GM19025 (cell line): ENCODE results near the gene SLAMF8.

Source experiments
- ATAC-seq: cut with Tn5 transposase; IDR thresholded peaks from one replicate; pipeline ENCODE4 v1.9.1; 2021; ENCODE audit warnings: mild to moderate bottlenecking, low read depth, moderate library complexity; ENCODE audit not compliant: unreplicated experiment

Gene SLAMF8

GRCh38 chr1:159867664-159868026 is 41.0 kb downstream of the SLAMF8 start:
- no peak for ATAC-seq

- no peak for ATAC-seq
These were observed 42.1 kb downstream of the SLAMF8 start for GRCh38 chr1:159868766-159869165.

- ATAC-seq = no peak
These were observed 42.5 kb downstream of the SLAMF8 start for GRCh38 chr1:159869173-159869572.

- ATAC-seq = no peak
These were observed 42.9 kb downstream of the SLAMF8 start for GRCh38 chr1:159869607-159870006.

- no peak for ATAC-seq
These were observed 44.0 kb downstream of the SLAMF8 start for GRCh38 chr1:159870704-159871103.

- no peak for ATAC-seq
These were observed 46.2 kb downstream of the SLAMF8 start for GRCh38 chr1:159872891-159873290.

- no peak for ATAC-seq
These were observed 47.0 kb downstream of the SLAMF8 start for GRCh38 chr1:159873530-159874143.

DNA sequence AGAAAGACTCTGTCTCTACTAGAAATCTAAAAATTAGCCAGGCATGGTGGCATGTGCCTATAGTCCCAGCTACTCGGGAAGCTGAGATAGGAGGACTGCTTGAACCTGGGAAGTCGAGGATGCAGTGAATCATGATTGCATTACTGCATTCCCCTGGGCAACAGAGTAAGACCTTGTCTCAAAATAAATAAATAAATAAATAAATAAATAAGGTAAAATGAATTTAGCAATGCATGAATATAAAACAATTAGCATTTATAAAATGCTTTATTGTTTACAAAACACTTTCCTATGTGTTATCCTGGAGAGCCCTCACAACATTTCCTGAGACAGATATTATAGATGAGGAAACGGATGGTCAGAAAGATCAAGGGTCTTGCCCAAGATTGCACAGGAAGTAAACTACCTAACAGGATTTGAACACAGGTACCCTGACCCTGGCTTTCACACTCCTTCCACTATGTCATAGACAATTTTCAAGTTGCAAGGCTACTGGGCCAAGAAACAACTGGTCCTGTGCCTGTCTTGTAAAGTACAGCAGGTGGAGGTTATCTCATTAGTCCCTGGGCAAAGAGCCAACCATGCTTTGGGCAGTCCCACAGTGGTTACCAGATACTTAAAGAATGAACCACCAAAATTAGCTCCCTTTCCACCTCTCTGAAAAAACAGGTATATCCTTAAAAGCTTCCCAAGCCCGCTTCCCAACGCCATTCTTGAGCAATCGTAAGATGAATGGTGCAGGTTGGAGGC is 51.2 kb downstream of the SLAMF8 start:
- no peak for ATAC-seq

DNA sequence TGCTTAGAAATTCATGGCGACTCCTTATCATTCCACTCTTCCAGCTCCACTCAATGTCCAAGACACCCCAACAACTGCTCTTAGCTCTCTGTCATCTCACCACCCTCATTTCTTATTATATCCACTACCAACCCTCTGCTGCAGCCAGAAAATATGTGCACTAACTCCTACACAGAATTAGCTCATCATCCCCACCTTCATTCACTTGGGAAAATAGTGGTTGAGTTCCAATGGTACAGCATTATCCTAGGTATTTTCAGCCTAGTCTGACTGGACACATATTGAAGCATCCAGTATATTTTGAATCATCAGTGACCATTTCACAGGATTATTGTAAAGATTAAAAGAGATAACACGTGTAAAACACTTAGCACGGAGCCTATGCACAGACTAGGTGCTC is 52.5 kb downstream of the SLAMF8 start:
- ATAC-seq = no peak

DNA sequence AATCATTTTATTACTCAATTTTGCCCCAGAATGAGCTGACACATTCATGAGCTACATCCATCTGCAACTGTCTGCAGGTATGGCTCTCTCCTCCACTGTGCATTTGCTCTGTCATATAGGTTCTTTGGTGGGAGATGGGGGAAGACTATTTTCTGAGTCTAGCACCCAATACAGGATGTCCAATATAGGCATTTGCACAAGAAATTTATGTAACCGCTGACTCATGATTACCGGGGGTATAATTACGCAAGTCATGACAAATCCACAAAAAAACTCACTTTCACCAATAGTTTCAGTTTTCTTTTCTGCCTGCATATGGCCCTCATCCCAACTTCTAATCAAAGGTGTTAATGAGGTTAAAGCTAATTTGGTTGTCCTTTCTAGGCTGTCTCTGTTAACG is 53.3 kb downstream of the SLAMF8 start:
- ATAC-seq = no peak

DNA sequence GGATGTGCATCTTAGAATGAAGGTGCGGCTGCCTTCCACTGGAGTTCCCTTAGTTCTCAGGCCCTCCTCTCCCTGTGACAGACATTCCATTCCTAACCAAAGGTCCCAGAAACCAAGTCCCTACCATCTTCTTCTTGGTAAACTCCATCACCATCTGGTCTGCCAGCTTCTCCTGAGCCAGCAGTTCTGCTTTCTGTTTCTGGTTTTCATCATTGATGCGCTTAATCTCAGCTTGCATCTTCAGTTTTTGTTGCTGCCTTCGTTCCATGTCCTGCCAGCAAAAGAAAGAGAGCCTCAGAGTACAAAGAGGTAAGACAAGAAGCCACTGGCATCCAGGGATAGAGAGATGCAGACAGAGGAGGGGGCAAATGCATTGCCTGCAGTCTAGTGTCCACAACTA is 53.8 kb downstream of the SLAMF8 start:
- ATAC-seq = no peak

GRCh38 chr1:159881622-159882526 is 55.2 kb downstream of the SLAMF8 start:
- no peak for ATAC-seq

DNA sequence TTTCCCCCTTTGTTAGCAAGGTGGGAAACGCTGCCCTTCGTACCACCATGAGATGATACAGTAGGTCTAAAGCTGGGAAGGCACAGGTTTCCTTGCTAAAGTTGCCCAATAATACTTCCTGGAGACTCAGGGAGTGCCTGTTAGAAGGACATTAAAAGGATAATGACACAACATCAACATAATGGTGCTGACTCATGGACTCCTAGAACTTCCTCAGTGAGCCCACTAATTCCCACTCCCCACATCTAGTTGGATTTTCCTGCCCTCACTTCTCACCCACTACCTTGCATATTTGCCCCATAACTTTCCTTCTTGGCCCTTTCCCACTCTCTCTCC is 55.8 kb downstream of the SLAMF8 start:
- ATAC-seq = no peak

GRCh38 chr1:159883134-159883533 is 56.5 kb downstream of the SLAMF8 start:
- no peak for ATAC-seq

DNA sequence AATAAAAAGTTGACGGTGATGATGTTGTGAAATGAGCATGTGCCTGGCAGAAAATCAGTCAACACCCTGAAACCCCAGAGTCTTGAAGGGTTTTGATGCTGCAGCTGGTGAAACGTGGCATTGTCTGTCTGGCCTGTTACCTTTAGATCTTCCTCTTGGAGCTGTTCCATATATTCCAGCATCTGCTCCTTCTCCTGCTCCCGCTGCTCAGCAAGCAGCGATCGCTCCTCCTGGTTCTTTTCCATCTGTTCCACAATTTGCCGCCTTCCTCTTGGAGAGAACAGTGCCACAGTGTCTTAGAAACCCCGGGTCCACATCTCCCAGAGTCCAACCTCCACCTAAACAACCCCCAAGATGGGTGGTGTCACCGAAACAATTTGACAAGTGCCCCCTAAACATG is 57.6 kb downstream of the SLAMF8 start:
- ATAC-seq = no peak
